ENCODE measurements around the gene ZNF343. TPM values are rescaled to one million over a fixed set of nuclear protein-coding genes. Genes with fewer than 3 reads are reported as not detected.
"Not testable (repeated sequence)": the region's sequence is repeated elsewhere in the genome, so short reads cannot be mapped to it uniquely, and the experiment has no call there.

The ZNF343 gene
- total and polyA plus RNA-seq, 2 donors (not counting 1 experiment from before 2014, with no cell fraction given), result 11.6 to 23.4 TPM

GRCh38 chr20:2527762-2528161, 19.0 kb upstream of the ZNF343 start:
- intact Hi-C loops (cut with micrococcal nuclease), result no loop called here
- H3K9me3 Mint-ChIP-seq (ENCODE audit: insufficient read depth), result no peaks in the 10 kb centered on the region
- Histone ChIP-seq H2AFZ (ENCODE audit: insufficient read depth, low read depth, low read length, poor library complexity, severe bottlenecking) (no peak overlapping the region), H3K4me1 (ENCODE audit: control insufficient read depth in 2 of 2, insufficient read depth in 2 of 2, low read length in 2 of 2) (peaks cover 5 to 20% of the 10 kb centered on the region in 2 donors), H3K9ac (ENCODE audit: low read length) (no peak overlapping the region), H3K79me2 (ENCODE audit: control insufficient read depth, insufficient read depth, low read length) (no peaks in the 10 kb centered on the region), H3K36me3 (replicated peaks in 1 of 2; ENCODE audit: control extremely low read depth in 1 of 2, control insufficient read depth in 1 of 2, extremely low read depth in 1 of 2, insufficient read depth in 2 of 2, low read length in 1 of 2) (no peaks in the 10 kb centered on the region), H3K9me3 (ENCODE audit: control extremely low read depth in 1 of 3, control insufficient read depth in 2 of 3, insufficient read depth in 1 of 3, low read length in 2 of 3) (peaks cover 0 to 7% (median 0%) of the 10 kb centered on the region in 3 donors), H4K20me1 (ENCODE audit: control insufficient read depth, insufficient read depth, low read length, poor library complexity, severe bottlenecking) (no peaks in the 10 kb centered on the region), H3K27me3 (replicated peaks in 1 of 4; ENCODE audit: control extremely low read depth in 1 of 4, control insufficient read depth in 3 of 4, insufficient read depth in 4 of 4, low read length in 3 of 4) (peaks cover 0 to 7% (median 3%) of the 10 kb centered on the region in 4 experiments), H3K4me3 (ENCODE audit: control extremely low read depth in 1 of 5, extremely low read depth in 1 of 5, insufficient read depth in 1 of 5, low read depth in 2 of 5, low read length in 4 of 5) (no peak overlapping the region), H3K4me2 (replicated peaks; ENCODE audit: low read depth, low read length, poor library complexity, severe bottlenecking) (no peak overlapping the region), H3K27ac (ENCODE audit: low read length in 2 of 2) (no peak overlapping the region)
- H3K4me3 Mint-ChIP-seq, result no peak overlapping the region
- peaks cover 9% of the 10 kb centered on the region for H3K4me1 Mint-ChIP-seq
- TF ChIP-seq CTCF (IDR thresholded peaks at IDR 0.05) (no peak), EZH2 (IDR thresholded peaks at IDR 0.05; ENCODE audit: borderline replicate concordance, insufficient read depth, low read depth, low read length, poor library complexity, severe bottlenecking) (no peak)
- no peaks in the 10 kb centered on the region for H3K27me3 Mint-ChIP-seq
- H3K27ac Mint-ChIP-seq, result no peak overlapping the region
- WGBS (ENCODE audit: insufficient coverage), result 98% methylated on average over 4 of the region's 6 CpGs
- CTCF ChIA-PET, result interaction anchor here (2.0 kb wide), 1 partner anchor 124 kb away, joined by 8 read pairs; the partner anchor contains the start of gene NOP56
- ATAC-seq (ENCODE audit: low read depth) (no peak), DNase-seq (no peak)
- POLR2A ChIA-PET, result no interaction called here

- peak overlapping the region; percentile 44 for H3K4me3 Mint-ChIP-seq
- peaks cover 0 to 12% (median 3%) of the 10 kb centered on the region in 4 experiments for H3K27me3 ChIP-seq (replicated peaks in 1 of 4; ENCODE audit: control extremely low read depth in 1 of 4, control insufficient read depth in 3 of 4, insufficient read depth in 4 of 4, low read length in 3 of 4)
- not testable (repeated sequence) for H3K27ac Mint-ChIP-seq
Measured at GRCh38 chr20:2526218-2526583, 17.5 kb upstream of the ZNF343 start.

More at GRCh38 chr20:2526218-2526583, 17.5 kb upstream of the ZNF343 start:
- H3K27ac ChIP-seq (ENCODE audit: low read length in 2 of 2); intact Hi-C loops (cut with micrococcal nuclease); H4K20me1 ChIP-seq (ENCODE audit: control insufficient read depth, insufficient read depth, low read length, poor library complexity, severe bottlenecking); ATAC-seq (ENCODE audit: low read depth); H3K9me3 ChIP-seq (ENCODE audit: control extremely low read depth in 1 of 3, control insufficient read depth in 2 of 3, insufficient read depth in 1 of 3, low read length in 2 of 3); H3K9ac ChIP-seq (ENCODE audit: low read length); H3K4me3 ChIP-seq (ENCODE audit: control extremely low read depth in 1 of 5, extremely low read depth in 1 of 5, insufficient read depth in 1 of 5, low read depth in 2 of 5, low read length in 4 of 5); DNase-seq; H3K36me3 ChIP-seq (replicated peaks in 1 of 2; ENCODE audit: control extremely low read depth in 1 of 2, control insufficient read depth in 1 of 2, extremely low read depth in 1 of 2, insufficient read depth in 2 of 2, low read length in 1 of 2); H3K27me3 Mint-ChIP-seq; H3K79me2 ChIP-seq (ENCODE audit: control insufficient read depth, insufficient read depth, low read length); H3K9me3 Mint-ChIP-seq (ENCODE audit: insufficient read depth); H3K4me2 ChIP-seq (replicated peaks; ENCODE audit: low read depth, low read length, poor library complexity, severe bottlenecking); H2AFZ ChIP-seq (ENCODE audit: insufficient read depth, low read depth, low read length, poor library complexity, severe bottlenecking): not testable (repeated sequence)
- peaks cover 9 to 23% of the 10 kb centered on the region in 2 donors for H3K4me1 ChIP-seq (ENCODE audit: control insufficient read depth in 2 of 2, insufficient read depth in 2 of 2, low read length in 2 of 2)
- ChIA-PET CTCF (interaction anchor here (0.7 kb wide), 1 partner anchor 236 kb away, joined by 3 read pairs; no protein-coding TSS in a partner anchor), POLR2A (interaction anchor here (1.0 kb wide), 1 partner anchor 17 kb away, joined by 4 read pairs; the partner anchor contains the start of gene ZNF343)
- peaks cover 12% of the 10 kb centered on the region for H3K4me1 Mint-ChIP-seq
- 93% methylated on average over 3 of the region's 5 CpGs for WGBS (ENCODE audit: insufficient coverage)
